Measurements from ENCODE around the gene MYRIP. TPM values are rescaled to one million over a fixed set of nuclear protein-coding genes. Genes with fewer than 3 reads are reported as not detected.
"Not testable (repeated sequence)": the region's sequence is repeated elsewhere in the genome, so short reads cannot be mapped to it uniquely, and the experiment has no call there.

MYRIP gene
- total RNA-seq, 1 donor from 2014 or later, result 0.54 TPM

- peaks cover 7% of the 10 kb centered on the region for H3K27me3 Mint-ChIP-seq (ENCODE audit: low read depth)
- DNase-seq (ENCODE audit: low read depth, low spot score), result no peak
- no peak overlapping the region for H3K4me3 Mint-ChIP-seq
- no peaks in the 10 kb centered on the region for H3K36me3 Mint-ChIP-seq (ENCODE audit: low read depth)
- H3K27ac Mint-ChIP-seq (ENCODE audit: unreplicated experiment), result no peak overlapping the region
- H3K9me3 Mint-ChIP-seq, result peaks cover 2% of the 10 kb centered on the region
- no peak for TF ChIP-seq CTCF (conservative IDR thresholded peaks at IDR 0.05)
- no peaks in the 10 kb centered on the region for H3K4me1 Mint-ChIP-seq
Observed at GRCh38 chr3:39766433-39766832, 43.0 kb upstream of the MYRIP start.

GRCh38 chr3:39766909-39767308 is 42.5 kb upstream of the MYRIP start:
- H3K36me3 Mint-ChIP-seq (ENCODE audit: low read depth); H3K27ac Mint-ChIP-seq (ENCODE audit: unreplicated experiment); H3K27me3 Mint-ChIP-seq (ENCODE audit: low read depth); H3K4me3 Mint-ChIP-seq; H3K9me3 Mint-ChIP-seq; H3K4me1 Mint-ChIP-seq; DNase-seq (ENCODE audit: low read depth, low spot score): not testable (repeated sequence)

GRCh38 chr3:39778168-39778567 is 31.2 kb upstream of the MYRIP start:
- not testable (repeated sequence) for H3K36me3 Mint-ChIP-seq (ENCODE audit: low read depth); H3K4me3 Mint-ChIP-seq; DNase-seq (ENCODE audit: low read depth, low spot score); H3K9me3 Mint-ChIP-seq; H3K4me1 Mint-ChIP-seq; H3K27ac Mint-ChIP-seq (ENCODE audit: unreplicated experiment)
- peaks cover 25% of the 10 kb centered on the region for H3K27me3 Mint-ChIP-seq (ENCODE audit: low read depth)

GRCh38 chr3:39779511-39780230 is 29.7 kb upstream of the MYRIP start:
- TF ChIP-seq CTCF (conservative IDR thresholded peaks at IDR 0.05), result no peak
- no peak overlapping the region for H3K4me3 Mint-ChIP-seq

DNA sequence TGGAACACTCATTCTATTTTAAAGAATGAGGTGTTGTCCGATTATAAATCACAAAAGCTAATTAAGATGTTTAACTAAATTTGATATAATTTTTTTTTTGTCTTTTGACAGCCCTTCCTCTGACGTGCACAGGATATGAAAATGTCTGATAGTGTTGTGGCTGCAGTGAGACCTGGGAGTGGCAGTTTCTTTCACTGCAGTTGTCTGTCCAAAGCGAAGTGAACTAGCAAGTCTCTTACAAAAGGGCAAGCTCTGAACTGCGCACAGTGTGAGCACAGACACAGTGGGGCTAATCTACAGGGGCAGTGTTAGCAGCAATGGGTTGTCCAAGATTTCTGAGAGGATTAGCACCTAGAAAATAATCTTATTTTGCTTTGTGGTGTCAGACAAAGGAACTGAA is 29.1 kb upstream of the MYRIP start:
- Mint-ChIP-seq H3K36me3 (ENCODE audit: low read depth) (no peaks in the 10 kb centered on the region), H3K9me3 (peaks cover 9% of the 10 kb centered on the region), H3K27me3 (ENCODE audit: low read depth) (peaks cover 20% of the 10 kb centered on the region), H3K4me3 (no peak overlapping the region), H3K27ac (ENCODE audit: unreplicated experiment) (no peak overlapping the region), H3K4me1 (no peaks in the 10 kb centered on the region)
- DNase-seq (ENCODE audit: low read depth, low spot score), result no peak
- no peak for TF ChIP-seq CTCF (conservative IDR thresholded peaks at IDR 0.05)

More at GRCh38 chr3:39779511-39780230, 29.7 kb upstream of the MYRIP start:
- Mint-ChIP-seq H3K27me3 (ENCODE audit: low read depth) (peaks cover 23% of the 10 kb centered on the region), H3K9me3 (peaks cover 9% of the 10 kb centered on the region), H3K27ac (ENCODE audit: unreplicated experiment) (no peak overlapping the region), H3K36me3 (ENCODE audit: low read depth) (no peaks in the 10 kb centered on the region), H3K4me1 (no peaks in the 10 kb centered on the region)
- DNase-seq (ENCODE audit: low read depth, low spot score), result no peak

DNA sequence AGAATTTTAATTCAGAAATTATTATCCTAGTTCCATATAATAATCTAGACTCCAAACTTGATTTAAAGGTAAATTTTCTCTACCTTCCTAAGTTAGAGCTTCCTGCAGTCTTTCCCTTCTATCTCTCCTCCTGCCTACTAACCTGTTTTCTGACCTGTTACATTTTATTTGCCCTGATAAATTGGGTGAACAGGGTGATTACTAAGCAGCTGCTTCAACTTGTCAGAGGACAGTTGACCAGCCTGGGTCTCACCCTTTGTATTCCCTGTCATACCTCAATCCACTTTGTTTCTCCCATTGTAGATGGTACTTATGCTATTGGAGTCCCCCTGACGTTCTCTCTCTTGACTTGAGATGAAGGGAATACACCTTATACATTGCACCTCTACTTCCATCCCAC is 28.4 kb upstream of the MYRIP start:
- no peak overlapping the region for H3K27ac Mint-ChIP-seq (ENCODE audit: unreplicated experiment)
- no peaks in the 10 kb centered on the region for H3K4me1 Mint-ChIP-seq

More for the DNA sequence above, 28.4 kb upstream of the MYRIP start:
- peaks cover 20% of the 10 kb centered on the region for H3K27me3 Mint-ChIP-seq (ENCODE audit: low read depth)
- H3K4me3 Mint-ChIP-seq, result no peak overlapping the region
- H3K36me3 Mint-ChIP-seq (ENCODE audit: low read depth), result no peaks in the 10 kb centered on the region
- peaks cover 9% of the 10 kb centered on the region for H3K9me3 Mint-ChIP-seq
- no peak for TF ChIP-seq CTCF (conservative IDR thresholded peaks at IDR 0.05)
- no peak for DNase-seq (ENCODE audit: low read depth, low spot score)
